HG02678 (cell line): Measurements from ENCODE around the gene PLTP.
A peak's percentile ranks its signal among the peaks of the same experiment; 100 is the strongest.

Experiments used
- ATAC-seq: cut with Tn5 transposase; IDR thresholded peaks from one replicate; pipeline ENCODE4 v1.9.1; 2021; ENCODE audit warnings: mild to moderate bottlenecking, moderate library complexity; ENCODE audit not compliant: unreplicated experiment

The PLTP gene

GRCh38 chr20:45921337-45922189 is 9.6 kb upstream of the PLTP start:
- no peak for ATAC-seq

DNA sequence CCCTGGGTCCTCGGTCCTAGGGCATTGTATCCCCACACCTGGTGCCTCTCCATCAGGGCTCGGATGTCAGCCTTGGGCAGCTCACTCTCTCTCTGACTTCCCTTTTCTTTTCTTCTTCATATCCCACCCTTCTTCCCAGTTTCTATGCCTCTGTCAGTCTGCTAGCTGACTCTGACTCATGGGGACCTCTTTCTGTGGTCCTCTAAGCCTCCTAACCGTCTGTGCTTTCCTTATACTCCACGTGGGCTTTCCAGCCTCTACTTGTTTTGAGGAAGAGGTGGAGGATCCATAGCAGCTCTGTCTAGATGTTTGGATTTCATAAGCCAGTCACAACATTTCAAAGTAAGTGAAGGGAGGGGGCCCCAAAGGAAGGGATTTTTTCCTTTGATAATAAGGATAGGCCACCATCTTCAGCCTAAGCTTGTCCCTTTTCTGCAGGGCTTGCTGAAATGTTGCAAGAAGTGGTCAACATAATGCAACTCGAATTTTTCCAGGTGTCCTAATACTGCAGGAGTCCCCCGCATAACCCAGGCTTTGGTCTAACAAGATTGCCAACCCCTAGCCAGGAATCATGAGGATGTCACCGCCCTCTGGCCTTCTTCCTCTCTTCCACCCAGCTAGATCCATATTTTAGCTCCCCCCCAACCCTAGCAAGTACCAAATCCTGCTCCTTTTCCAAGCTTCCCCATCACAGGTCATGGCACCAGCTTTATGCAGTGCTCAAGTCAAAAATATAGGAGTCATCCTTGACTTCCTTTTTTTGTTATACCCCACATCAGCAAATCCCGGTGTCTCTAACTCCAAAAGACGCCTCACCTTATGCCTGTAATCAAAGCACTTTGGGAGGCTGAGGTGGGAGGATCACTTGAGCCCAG is 8.7 kb upstream of the PLTP start:
- no peak for ATAC-seq

DNA sequence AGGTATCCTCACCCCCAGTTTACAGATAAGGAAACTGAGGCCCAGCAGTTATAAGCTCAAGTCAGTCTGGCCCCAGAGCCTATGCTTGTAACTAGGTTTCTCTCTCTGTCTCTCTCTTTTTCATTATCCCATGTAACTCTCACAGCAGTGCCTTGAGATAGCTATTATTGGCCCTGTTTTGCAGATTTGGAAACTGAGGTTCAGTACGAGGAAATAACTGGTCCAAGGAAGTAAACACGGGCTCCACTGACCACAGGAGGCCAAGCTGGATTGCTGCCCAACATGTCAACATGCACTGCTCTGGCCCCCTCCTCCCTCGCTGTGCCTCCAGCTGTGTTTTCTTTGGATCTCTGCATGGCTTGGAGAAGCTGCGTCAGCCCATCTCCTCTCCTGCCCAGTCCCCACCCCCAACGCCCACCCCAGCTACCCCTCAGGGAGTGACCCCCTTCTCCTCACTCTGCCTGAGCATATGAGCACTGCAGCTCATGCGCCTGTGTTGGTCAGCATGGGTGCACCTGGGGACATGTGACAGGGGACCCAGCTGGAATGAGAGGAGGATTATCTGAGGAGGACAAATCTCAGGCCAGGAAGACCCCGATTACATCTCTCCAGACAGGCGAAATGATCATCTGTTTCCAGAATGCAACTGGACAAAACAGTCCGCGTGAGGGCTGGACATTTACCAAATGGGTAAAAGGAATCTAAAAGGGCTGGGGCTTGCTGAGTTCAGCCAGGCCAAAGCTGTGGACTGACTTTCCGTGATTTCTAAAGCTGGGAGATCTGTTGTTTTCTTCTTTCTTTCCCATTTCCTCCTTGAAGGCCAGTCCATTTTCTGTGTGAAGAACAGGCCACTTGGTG is 7.8 kb upstream of the PLTP start:
- no peak for ATAC-seq

- no peak for ATAC-seq
Observed at GRCh38 chr20:45918779-45919537, 7.0 kb upstream of the PLTP start.

- ATAC-seq = no peak
Observed at GRCh38 chr20:45918182-45918737, 6.3 kb upstream of the PLTP start.

DNA sequence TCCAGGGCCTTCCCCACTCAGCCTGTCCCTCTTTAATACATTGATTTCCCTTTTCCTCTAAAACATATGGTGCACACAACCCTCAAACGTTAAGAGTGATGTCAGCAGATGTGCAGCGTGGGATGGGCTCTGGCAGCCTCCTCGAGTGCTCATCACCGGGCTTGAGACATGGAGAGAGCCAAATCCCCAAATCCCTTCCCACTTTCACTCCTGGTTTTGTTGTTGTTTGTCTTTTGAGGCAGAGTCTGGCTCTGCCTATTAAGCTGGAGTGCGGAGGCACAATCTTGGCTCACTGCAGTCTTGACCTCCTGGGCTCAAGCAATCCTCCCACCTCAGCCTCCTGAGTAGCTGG is 5.8 kb upstream of the PLTP start:
- no peak for ATAC-seq

GRCh38 chr20:45913116-45913515 is 1.2 kb upstream of the PLTP start:
- no peak for ATAC-seq

GRCh38 chr20:45912344-45912682 is 358 bp upstream of the PLTP start:
- ATAC-seq = no peak

DNA sequence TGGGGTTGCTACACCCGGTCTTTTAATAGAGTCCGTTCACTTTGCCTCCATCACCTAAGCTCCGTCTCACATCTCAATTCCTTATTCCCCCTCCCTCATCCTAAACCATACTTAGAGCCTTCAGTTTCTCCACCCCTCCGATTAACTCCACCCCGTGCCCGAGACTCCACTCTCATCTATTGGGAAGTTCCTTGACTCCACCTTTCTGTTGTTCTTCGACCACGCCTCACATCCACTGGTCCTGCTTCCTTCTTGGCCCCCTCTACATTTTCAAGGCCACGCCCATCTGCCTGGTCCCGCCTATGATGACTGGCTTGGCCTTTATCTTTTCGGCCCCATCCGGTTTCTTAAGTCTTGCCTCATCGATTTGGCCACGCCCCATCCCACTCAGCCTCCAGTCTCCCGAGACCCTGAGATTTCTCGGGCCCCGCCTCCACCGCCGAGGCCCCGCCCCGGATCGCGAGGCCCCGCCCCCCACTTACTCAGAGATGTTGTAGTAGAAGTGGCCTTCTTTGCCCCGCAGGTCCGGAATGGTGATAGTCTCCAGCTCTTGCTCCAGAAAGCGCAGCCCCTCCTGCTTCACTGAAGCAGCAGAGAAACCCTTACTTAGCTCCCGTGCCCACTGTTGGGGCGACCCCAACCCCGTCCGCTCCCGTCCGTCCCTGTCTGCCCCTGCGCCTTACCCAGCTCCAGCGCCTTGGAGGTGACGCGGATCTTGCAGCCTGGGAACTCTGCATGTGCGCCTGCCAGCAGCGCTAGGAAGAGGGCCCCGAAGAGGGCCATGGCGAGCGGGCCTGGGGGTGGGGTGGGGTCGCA is 1.1 kb downstream of the PLTP start:
- ATAC-seq = peak; percentile 89

DNA sequence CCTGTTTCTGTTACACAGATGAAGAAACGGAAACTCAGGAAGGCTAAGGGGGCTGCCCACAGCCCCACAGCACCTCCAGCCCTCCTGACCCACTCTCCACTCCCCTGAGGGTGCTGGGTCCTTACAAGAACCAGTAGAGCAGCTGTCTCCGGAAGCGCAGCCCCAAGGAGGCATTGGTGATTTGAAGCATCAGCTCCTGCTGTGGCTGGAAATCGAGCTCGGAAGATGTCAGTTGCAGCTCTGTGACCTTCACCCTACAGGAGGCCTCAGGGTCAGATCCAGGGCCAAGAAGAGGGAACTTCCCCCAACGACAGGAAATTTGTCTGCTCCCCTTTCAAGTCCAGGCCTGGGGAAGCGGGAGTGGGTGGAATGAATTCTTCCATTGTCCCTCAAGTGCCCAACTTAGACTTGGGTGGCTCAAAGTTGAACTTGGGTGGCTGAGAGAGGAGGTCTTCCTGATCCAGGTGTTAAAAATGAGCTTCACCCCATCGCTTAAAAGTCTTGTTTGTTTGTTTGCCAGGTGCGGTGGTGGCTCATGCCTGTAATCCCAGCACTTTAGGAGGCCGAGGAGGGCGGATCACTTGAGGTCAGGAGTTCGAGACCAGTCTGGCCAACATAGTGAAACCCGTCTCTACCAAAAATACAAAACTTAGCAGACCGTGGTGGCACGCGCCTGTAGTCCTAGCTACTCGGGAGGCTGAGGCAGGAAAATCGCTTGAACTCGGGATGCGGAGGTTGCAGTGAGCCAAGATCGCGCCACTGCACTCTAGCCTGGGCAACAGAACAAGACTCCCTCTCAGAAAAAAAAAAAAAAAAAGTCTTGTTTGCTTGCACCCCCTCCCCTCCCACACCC is 1.9 kb downstream of the PLTP start:
- ATAC-seq = no peak

GRCh38 chr20:45909336-45909808 is 2.6 kb downstream of the PLTP start:
- no peak for ATAC-seq

- ATAC-seq = no peak
Observed at GRCh38 chr20:45908084-45908483, 3.9 kb downstream of the PLTP start.

DNA sequence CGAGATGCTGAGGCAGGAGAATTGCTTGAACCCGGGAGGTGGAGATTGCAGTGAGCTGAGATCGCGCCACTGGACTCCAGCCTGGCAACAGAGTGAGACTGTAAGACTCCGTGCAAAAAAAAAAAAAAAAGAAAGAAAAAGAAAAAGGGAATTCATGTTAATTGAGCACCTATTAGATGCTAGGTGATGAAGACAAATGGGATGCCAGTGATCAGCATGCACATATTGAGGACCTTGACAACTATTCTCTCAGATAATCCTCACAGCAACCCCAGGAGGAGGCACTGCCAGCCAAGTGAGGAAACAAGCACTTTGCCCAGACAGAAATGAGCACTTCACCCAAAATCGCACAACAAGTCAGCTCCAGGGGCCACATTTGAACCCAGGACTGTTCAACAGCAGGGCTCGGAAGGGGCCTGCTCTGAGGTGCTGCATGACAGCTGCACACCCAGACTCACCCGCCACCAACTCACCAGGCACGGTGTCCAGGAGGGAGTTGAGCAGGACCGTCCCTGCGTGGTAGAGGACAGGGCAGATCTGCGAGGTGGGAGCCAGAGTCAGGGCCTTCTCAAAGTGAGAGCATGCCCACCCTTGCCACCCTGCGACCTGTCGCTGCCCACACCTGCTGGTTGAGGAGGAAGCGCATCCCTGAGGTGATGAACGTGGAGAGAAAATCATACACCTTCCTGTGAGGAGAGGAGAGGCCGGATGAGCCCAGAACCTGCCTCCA is 4.6 kb downstream of the PLTP start:
- ATAC-seq = no peak

- ATAC-seq = no peak
Observed at GRCh38 chr20:45905505-45906079, 6.4 kb downstream of the PLTP start.

GRCh38 chr20:45904583-45905504 is 7.1 kb downstream of the PLTP start:
- no peak for ATAC-seq

DNA sequence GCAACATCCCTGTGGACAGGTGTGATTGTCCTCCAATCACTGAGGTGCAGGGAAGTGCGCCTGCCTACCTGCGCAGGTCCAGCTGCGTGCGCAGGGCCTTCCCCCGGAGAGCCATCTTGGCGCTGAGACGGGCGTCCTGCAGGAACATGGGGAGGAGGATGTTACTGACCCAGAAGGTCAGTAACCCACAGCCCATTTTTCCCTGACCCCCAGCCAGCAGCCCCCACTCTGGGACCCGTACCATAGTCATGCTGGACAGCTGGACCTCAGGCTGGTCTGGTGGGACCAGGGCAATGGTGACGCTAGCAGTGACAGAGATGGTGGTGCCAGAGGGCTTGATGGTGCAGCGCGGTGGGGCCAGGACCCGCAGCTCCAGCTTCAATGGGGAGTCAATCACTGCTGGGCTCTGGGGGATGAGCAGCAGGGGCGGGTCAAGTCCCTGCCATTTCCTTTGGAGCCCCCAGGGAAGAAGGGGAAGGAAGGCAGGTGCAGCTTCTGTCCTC is 9.7 kb downstream of the PLTP start:
- no peak for ATAC-seq
